ENCODE data around the gene C10orf120.

GRCh38 chr10:122665329-122665860 is 34.3 kb downstream of the C10orf120 start:
- no peak for TF ChIP-seq CTCF (IDR thresholded peaks at IDR 0.05)
- no peak for TF ChIP-seq POLR2A (IDR thresholded peaks at IDR 0.05)
